HG02852 (cell line): ENCODE measurements around the gene CCL4L2.
"Not testable (repeated sequence)": the region's sequence is repeated elsewhere in the genome, so short reads cannot be mapped to it uniquely, and the experiment has no call there.

Experiments used
- ATAC-seq: cut with Tn5 transposase; IDR thresholded peaks from one replicate; pipeline ENCODE4 v1.9.1; 2021; ENCODE audit warnings: mild to moderate bottlenecking, moderate library complexity; ENCODE audit not compliant: unreplicated experiment

The CCL4L2 gene

GRCh38 chr17:36210439-36211211 is at the start of gene CCL4L2:
CCL4L2 (plus strand) TSS chr17:36211063.
- ATAC-seq, result peak; percentile 71

GRCh38 chr17:36168836-36169235 is 42.0 kb upstream of the CCL4L2 start:
- ATAC-seq, result not testable (repeated sequence)

GRCh38 chr17:36176536-36176935 is 34.3 kb upstream of the CCL4L2 start, which contains the start of gene TBC1D3B:
TBC1D3B (minus strand) TSS chr17:36176636; CDS start chr17:36175050, 1,586 bp downstream.
- ATAC-seq, result not testable (repeated sequence)

- not testable (repeated sequence) for ATAC-seq
Observed at GRCh38 chr17:36181446-36182175, 29.3 kb upstream of the CCL4L2 start.

- ATAC-seq, result no peak
Observed at GRCh38 chr17:36182176-36183000, 28.5 kb upstream of the CCL4L2 start.

- ATAC-seq, result peak; percentile 41
Observed at GRCh38 chr17:36183001-36183971, 27.6 kb upstream of the CCL4L2 start.

GRCh38 chr17:36184023-36184765 is 26.7 kb upstream of the CCL4L2 start:
- no peak for ATAC-seq

GRCh38 chr17:36185416-36185815 is 25.4 kb upstream of the CCL4L2 start:
- ATAC-seq, result no peak

- not testable (repeated sequence) for ATAC-seq
Observed at GRCh38 chr17:36186810-36187763, 23.8 kb upstream of the CCL4L2 start.

GRCh38 chr17:36187943-36188665 is 22.8 kb upstream of the CCL4L2 start:
- not testable (repeated sequence) for ATAC-seq

GRCh38 chr17:36188891-36189306 is 22.0 kb upstream of the CCL4L2 start:
- peak; percentile 69 for ATAC-seq

GRCh38 chr17:36189993-36190392 is 20.9 kb upstream of the CCL4L2 start:
- not testable (repeated sequence) for ATAC-seq

GRCh38 chr17:36190549-36191330 is 20.1 kb upstream of the CCL4L2 start:
- not testable (repeated sequence) for ATAC-seq

- ATAC-seq, result no peak
Observed at GRCh38 chr17:36193216-36193775, 17.6 kb upstream of the CCL4L2 start.

GRCh38 chr17:36194147-36194831 is 16.6 kb upstream of the CCL4L2 start:
- ATAC-seq, result not testable (repeated sequence)
